GM12892 (cell line): Measurements from ENCODE around the gene FGF18. TPM values are rescaled to one million over a fixed set of nuclear protein-coding genes. Genes with fewer than 3 reads are reported as not detected.
"Not testable (repeated sequence)": the region's sequence is repeated elsewhere in the genome, so short reads cannot be mapped to it uniquely, and the experiment has no call there.

Experiments used
- DNase-seq: peaks from one replicate; pipeline ENCODE4 v3.0.0; 2011; ENCODE audit not compliant: insufficient read length
- FAIRE-seq: peaks from 2 replicates; lab custom pipeline; 2011; peaks lifted over from hg19 to GRCh38; lab: Jason Lieb, UNC
- POLR2A ChIP-seq: IDR thresholded peaks from 2 replicates; pipeline ENCODE4 v1.6.1; 2011; ENCODE audit warnings: low read depth, low read length, control low read depth
- POLR2AphosphoS5 ChIP-seq: IDR thresholded peaks from 2 replicates; pipeline ENCODE4 v1.6.1; 2011; ENCODE audit warnings: low read depth, low read length, control low read depth
- TAF1 ChIP-seq: IDR thresholded peaks from 2 replicates; pipeline ENCODE4 v1.6.1; 2011; ENCODE audit warnings: low read depth, mild to moderate bottlenecking, control low read depth, low read length, borderline replicate concordance
- polyA plus RNA-seq: library from polyadenylated mRNA; unstranded; fragments of >200 nt; gene quantifications from one replicate; pipeline ENCODE4 v1.2.1, GENCODE V29; 2012; ENCODE audit warnings: missing spikeins, inconsistent platforms; ENCODE audit not compliant: missing spikeins

FGF18 gene, protein sequence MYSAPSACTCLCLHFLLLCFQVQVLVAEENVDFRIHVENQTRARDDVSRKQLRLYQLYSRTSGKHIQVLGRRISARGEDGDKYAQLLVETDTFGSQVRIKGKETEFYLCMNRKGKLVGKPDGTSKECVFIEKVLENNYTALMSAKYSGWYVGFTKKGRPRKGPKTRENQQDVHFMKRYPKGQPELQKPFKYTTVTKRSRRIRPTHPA
- polyA plus RNA-seq, result 0.13 TPM

- DNase-seq (peak; percentile 46), FAIRE-seq (no peak)
- no peak for TF ChIP-seq POLR2A
- no peak for TF ChIP-seq TAF1
- no peak for TF ChIP-seq POLR2AphosphoS5
Measured at GRCh38 chr5:171418982-171419687, at the start of gene FGF18. Gene FGF18 (plus strand): TSS chr5:171419647. CDS start chr5:171420200, 553 bp downstream.

DNA sequence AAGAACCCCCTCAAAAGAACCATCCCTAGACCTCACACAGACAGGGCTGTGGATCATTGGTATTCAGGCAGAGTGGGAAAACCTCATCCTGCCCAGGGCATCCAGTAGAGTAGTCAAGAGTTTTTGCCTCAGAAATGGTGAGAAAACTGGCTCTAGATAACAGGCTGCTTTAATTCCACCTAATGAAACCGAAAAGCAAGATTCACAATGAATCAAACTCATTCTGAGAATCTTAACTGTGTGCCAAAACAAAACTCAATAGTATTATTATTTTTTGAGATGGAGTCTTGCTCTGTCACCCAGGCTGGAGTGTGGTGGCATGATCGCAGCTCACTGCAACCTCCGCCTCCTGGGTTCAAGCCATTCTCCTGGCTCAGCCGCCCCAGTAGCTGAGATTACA is 49.5 kb upstream of the FGF18 start:
- FAIRE-seq, result no peak
- no peak for DNase-seq
- TF ChIP-seq TAF1, result no peak
- no peak for TF ChIP-seq POLR2A
- TF ChIP-seq POLR2AphosphoS5, result no peak

DNA sequence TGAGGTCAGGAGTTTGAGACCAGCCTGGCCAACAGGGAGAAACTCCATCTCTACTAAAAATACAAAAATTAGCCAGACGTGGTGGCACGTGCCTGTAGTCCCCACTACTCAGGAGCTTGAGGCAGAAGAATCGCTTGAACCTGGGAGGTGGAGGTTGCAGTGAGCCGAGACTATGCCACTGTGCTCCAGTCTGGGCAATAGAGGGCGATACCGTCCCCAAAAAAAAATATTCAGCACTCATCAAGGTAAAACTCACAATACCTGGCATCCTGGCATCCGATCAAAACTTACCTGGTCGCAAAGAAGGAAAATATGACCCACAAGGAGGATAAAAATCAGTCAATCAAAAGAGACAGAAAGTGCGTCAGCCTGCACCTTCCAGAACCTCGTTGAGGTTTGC is 48.6 kb upstream of the FGF18 start:
- not testable (repeated sequence) for DNase-seq, FAIRE-seq

GRCh38 chr5:171371326-171371725 is 48.1 kb upstream of the FGF18 start:
- no peak for FAIRE-seq
- TF ChIP-seq POLR2A (no peak), POLR2AphosphoS5 (no peak), TAF1 (no peak)
- no peak for DNase-seq

- FAIRE-seq (no peak), DNase-seq (no peak)
- TF ChIP-seq TAF1 (no peak), POLR2A (no peak), POLR2AphosphoS5 (no peak)
Measured at GRCh38 chr5:171379961-171380360, 39.5 kb upstream of the FGF18 start.

- not testable (repeated sequence) for FAIRE-seq, DNase-seq
Measured at GRCh38 chr5:171384416-171384815, 35.0 kb upstream of the FGF18 start.

- DNase-seq, FAIRE-seq: not testable (repeated sequence)
Measured at GRCh38 chr5:171384999-171385398, 34.4 kb upstream of the FGF18 start.

- TF ChIP-seq TAF1 (no peak), POLR2A (no peak), POLR2AphosphoS5 (no peak)
- FAIRE-seq (no peak), DNase-seq (no peak)
Measured at GRCh38 chr5:171386006-171386671, 33.3 kb upstream of the FGF18 start.

DNA sequence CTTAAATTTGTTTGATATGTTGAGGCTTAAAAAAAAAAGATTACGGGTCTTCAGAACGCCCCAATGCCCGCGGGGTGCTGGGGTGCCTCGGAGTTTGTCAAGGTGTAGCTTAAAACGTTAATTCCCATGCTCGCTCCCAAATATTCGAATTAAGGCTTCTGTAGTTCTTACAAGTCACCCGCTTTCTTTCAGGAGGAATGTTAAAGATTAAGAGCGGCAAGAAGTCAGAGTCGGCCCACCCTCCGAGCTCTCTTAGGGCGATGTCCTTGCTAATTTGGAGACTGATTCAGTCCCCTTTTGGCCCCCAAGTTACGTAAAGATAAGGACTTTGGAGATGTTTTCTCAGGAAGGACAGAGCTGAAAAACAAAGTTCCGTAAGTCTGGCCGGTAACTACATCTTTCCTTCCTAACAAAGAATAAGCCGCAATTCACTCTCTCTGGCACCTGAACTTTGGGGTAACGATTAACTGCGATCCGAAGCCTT is 32.5 kb upstream of the FGF18 start:
- no peak for FAIRE-seq

GRCh38 chr5:171387345-171387969 is 32.0 kb upstream of the FGF18 start, which contains the start of gene NPM1:
Gene NPM1 (plus strand): TSS chr5:171387849. CDS start chr5:171387949, 100 bp downstream.
- peak; percentile 97 for TF ChIP-seq POLR2A
- TF ChIP-seq POLR2AphosphoS5, result peak; percentile 99
- TF ChIP-seq TAF1, result peak; percentile 98
- peak; percentile 87 for DNase-seq
- FAIRE-seq, result peak; percentile 98

More for the DNA sequence above, 32.5 kb upstream of the FGF18 start:
- no peak for TF ChIP-seq POLR2A
- TF ChIP-seq TAF1, result no peak
- no peak for TF ChIP-seq POLR2AphosphoS5
- DNase-seq, result no peak

DNA sequence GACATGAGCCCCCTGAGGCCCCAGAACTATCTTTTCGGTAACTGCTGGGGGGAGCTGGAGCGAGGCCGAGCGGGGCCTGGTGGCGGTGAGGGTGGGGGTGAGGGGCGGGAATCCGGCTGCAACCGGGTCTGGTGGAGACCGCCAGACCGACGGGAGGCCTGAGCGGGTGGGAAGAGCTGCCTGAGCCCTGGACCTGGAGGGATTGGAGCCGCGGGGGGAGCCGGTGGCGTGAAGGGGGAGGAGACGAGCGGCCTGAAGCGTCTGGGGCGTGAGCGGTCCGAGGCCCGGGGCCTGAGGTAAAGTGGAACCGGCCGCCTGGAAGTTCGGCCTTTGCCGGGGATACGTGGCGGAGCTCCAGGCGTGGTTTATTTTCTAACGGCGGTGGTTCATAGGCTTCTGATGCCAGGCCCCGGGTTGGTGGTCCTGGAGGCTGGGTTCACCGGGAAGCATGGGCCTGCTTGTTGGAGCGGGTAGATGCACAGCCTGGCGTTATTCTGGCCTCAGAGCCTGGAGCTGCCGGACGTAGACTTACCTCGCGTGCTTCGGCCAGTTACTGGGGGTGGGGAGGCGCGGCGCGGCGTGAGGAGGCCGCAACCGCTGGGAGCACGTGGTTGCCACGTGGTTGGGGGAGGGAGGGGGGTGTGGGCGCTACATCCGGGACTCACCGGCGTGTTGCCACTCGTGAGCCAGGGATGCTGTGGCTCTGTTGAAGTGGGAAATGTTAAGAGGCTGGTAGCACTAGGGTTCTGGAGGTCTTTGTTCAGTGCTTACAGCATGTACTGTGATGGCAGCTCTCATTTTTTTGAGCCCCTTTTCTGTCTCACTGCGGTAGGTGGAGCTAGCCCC is 31.3 kb upstream of the FGF18 start:
- peak; percentile 87 for TF ChIP-seq POLR2AphosphoS5
- TF ChIP-seq POLR2A, result peak; percentile 71
- TF ChIP-seq TAF1, result peak; percentile 67; the same call in 1 of the 2 replicates
- FAIRE-seq (peak; percentile 91), DNase-seq (peak; percentile 58)

DNA sequence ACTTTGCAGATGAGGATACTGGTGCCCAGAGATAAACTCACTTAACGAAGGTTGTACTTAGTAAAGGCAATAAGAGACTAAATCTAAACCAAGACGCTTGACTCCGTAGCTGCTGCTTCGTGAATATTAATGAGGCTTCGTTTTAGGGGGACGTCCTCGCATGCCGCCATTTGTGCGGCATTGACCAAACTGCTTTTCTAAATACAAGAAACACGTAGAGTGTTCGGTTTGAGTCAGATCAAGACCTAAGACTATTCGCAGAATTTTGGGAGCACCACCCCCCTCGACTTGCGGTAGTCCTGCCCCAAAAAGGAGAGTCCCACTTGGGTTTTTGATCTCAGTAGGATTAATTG is 30.7 kb upstream of the FGF18 start:
- TF ChIP-seq POLR2AphosphoS5 (peak; percentile 12; the same call in 1 of the 2 replicates), POLR2A (no peak), TAF1 (no peak)
- no peak for FAIRE-seq
- DNase-seq, result no peak
